GM12873 (cell line): ENCODE measurements around the gene ETS1.

Experiments used
- TF ChIP-seq, protein P1 (sequence below): IDR thresholded peaks from 2 replicates; pipeline ENCODE4 v1.5.1; 2012; ENCODE audit warnings: low read depth, mild to moderate bottlenecking, moderate library complexity, low read length, control low read depth; ENCODE audit not compliant: insufficient read depth; ENCODE audit errors: missing control alignments

The ETS1 gene

DNA sequence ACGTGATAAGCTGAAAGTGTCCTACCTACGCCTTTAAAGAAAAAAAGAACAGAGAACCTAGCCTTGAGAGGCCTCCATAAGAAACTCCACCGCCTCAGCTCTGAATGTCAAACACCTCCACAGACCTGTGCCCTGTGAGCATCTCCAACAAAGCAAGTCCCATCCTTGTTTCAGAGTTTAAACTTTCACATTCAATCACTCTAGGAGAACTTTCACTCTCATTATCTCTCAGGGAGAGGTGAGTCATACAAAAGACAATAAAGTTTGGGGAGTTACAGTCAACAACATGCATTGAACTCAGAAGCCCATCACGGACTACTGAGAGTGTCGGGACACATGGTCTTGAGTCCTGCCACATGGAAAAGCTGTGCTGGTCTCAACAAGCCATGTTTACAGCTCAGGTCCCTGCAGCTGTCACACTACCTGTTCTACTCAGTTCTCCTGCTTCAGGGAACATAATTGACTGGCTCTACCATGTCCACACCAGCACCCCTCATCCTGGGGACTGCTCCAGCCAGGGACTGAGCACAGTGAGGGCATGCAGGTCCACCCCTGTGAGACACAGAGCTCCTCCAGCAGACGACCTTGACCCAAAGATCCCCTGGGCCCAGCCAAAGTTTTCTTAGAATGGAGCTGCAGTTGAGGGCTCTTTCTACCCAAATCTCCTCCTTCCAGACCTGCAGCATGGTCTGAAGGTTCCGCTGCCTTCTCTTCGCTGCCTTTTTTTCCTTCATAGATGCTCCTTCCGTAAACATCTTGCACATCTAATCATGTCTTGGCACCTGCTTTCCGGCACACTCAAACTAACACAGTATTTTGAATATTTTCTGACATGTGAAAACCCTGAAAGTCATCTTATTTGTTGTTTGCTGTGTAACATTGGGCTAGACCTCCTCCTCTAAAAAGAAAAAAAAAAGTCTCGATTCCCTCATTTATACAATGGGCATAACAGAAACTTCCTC lies 114.9 kb downstream of the ETS1 start:
- TF ChIP-seq, protein P1, sequence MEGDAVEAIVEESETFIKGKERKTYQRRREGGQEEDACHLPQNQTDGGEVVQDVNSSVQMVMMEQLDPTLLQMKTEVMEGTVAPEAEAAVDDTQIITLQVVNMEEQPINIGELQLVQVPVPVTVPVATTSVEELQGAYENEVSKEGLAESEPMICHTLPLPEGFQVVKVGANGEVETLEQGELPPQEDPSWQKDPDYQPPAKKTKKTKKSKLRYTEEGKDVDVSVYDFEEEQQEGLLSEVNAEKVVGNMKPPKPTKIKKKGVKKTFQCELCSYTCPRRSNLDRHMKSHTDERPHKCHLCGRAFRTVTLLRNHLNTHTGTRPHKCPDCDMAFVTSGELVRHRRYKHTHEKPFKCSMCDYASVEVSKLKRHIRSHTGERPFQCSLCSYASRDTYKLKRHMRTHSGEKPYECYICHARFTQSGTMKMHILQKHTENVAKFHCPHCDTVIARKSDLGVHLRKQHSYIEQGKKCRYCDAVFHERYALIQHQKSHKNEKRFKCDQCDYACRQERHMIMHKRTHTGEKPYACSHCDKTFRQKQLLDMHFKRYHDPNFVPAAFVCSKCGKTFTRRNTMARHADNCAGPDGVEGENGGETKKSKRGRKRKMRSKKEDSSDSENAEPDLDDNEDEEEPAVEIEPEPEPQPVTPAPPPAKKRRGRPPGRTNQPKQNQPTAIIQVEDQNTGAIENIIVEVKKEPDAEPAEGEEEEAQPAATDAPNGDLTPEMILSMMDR = no peak

- TF ChIP-seq, protein P1 = no peak
Observed at GRCh38 chr11:128471138-128471661, 116.2 kb downstream of the ETS1 start.

- TF ChIP-seq, protein P1 = no peak
Observed at GRCh38 chr11:128470081-128470480, 117.3 kb downstream of the ETS1 start.

DNA sequence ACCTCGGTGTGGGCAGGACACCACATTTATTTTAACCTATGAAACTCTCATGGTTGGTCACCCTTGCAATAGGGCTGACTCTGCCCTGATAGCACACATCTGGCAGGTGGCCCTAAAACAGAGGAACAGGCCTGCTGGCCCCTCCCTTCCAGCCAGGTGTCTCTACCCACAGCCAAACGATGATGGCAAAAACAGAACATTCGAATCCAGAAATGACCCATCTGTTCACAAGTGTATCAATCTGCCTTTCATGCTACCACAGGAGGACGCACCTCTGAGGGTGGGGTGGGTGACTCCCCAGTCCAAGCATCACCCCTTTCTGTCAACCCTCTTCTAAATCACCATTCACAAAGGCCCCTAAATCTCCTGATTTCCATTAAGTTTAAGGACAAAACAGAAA lies 118.1 kb downstream of the ETS1 start:
- TF ChIP-seq, protein P1 = peak; percentile 47

GRCh38 chr11:128468111-128468510 lies 119.2 kb downstream of the ETS1 start:
- TF ChIP-seq, protein P1 = no peak

- TF ChIP-seq, protein P1 = no peak
Observed at GRCh38 chr11:128467610-128468041, 119.7 kb downstream of the ETS1 start.

GRCh38 chr11:128467041-128467440 lies 120.3 kb downstream of the ETS1 start:
- TF ChIP-seq, protein P1 = no peak
